Stimulated activated CD4-positive, alpha-beta T cell treated with anti-CD3 and anti-CD28 coated beads, Interleukin-1b, Interleukin-23, amount 100 ng/mL, for 4 hours (primary cell): ENCODE data around the gene PNKP.

Experiments used
- DNase-seq, 2 donors: peaks; one replicate each; pipeline ENCODE4 v3.0.0-alpha.2; 2020; ENCODE audit warnings: low read depth in 2 of 2

PNKP gene

DNA sequence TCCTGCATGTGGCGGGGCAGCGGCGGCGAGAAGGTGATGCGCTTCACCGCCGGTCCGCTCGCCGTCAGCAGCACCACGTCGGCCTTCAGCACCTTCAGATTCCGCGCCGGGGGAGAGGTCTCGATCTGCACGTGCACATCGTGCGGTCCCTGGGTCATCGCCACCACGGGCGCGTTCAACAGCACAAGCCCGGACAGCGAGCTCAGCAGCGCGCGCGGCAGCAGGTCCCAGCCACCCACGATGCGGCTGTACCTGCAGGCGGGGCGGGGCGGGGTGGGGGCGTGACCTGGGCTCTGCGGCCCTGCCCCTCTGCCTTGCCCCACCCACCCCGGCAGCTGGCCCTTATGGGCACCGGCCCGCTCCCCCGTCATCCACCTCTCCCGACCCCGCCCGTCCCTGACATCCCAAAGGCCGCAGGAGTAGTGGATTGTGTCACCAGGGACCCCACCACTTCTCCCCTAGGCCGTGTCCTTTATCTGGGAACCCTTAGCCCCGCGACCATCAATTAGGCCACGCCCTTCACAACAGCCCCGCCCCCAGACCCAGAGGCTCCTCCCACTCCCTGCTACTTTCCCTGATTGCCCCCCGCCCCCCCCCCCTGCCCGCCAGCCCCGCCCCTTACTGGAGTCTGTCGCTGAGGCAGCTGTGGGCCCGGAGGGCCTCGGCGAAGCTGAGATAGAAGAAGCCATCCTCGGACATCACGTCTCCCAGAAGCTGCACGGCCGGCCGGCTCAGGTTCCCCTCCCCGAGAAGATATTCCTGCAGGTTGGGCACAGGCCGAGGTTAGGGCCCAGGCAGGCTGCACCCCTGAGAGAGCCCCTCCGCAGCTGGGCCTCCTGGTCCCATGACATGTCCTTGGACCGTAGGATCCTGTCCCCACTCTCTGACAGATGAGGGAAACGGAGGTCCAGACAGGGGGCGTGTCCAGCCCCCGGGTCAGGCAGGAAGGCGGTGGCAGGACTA, 23.3 kb upstream of the PNKP start:
- peak; percentile 62 to 67 for DNase-seq

DNA sequence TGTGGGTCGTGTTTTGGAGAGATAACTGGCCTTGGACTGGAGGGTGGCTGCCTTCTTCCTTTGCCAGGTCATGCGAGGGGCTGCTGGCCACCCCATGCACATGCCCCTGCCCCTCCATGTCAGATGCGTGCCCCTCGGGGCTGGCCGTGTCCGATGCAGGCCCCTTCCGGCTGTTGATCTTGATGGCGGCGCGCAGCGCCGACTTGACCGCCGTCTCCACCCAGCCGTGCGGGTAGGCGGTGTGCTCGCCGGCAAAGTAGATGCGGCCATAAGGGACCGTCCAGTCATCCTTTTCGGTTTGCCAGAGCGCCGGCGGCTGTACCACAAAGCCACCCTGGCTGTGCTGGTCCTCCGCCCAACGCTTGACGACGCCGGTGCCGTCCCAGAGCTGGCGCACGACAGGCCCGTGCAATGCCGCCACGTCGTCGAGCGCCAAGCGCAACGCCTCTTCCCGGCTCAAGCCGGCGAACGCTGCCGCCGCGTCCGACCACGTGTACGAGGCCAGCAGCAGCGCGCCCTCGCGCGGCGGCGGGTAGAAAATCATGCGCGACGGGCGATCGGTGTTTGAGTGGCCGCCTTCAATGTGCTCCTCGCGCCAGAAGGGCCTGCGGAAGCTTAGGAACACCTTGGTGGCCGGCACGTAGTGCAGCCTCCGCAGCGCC, 22.4 kb upstream of the PNKP start:
- peak; percentile 58 to 69 for DNase-seq

DNA sequence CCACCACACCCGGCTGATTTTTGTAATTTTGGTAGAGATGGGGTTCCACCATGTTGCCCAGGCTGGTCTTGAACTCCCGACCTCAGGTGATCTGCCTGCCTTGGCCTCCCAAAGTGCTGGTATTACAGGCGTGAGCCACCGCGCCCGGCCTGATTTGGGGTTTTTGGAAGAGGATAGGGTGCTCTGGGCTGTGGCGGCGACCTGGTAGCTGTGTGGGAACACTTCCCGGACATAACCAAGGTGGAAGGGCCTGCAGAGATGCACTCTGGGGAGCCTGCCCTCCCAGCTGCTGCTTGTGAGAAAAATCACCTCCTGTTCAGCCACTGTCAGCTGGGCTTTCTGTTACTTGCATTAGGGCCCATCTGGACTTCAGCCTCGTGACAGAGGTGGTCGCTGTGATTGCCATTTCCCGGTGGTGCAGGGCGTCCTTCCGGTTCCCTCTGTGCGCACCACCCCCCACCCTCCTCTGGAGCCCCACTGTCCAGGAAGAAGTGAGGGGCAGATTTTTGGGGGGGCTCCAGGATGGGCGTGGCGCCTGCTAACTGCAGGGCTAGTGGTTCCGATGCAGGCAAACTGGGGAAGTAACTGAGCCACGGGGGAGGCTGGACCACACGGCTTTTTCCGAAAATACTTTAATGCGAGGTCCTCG, 21.8 kb upstream of the PNKP start:
- no peak for DNase-seq

DNA sequence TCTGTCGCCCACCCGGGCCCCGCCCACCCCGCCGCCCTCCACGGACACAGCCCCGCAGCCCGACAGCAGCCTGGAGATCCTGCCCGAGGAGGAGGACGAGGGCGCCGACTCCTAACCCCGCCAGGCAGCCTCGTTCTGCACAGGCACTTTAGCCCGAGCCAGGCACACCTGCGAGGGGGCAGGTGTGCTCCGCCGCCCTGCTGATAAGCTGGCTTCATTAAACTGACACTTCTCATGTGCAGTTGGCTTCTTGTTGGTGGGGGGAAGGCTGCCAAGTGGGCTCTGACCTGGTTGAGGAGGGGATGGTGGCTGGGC, 21.1 kb upstream of the PNKP start:
- no peak for DNase-seq

DNA sequence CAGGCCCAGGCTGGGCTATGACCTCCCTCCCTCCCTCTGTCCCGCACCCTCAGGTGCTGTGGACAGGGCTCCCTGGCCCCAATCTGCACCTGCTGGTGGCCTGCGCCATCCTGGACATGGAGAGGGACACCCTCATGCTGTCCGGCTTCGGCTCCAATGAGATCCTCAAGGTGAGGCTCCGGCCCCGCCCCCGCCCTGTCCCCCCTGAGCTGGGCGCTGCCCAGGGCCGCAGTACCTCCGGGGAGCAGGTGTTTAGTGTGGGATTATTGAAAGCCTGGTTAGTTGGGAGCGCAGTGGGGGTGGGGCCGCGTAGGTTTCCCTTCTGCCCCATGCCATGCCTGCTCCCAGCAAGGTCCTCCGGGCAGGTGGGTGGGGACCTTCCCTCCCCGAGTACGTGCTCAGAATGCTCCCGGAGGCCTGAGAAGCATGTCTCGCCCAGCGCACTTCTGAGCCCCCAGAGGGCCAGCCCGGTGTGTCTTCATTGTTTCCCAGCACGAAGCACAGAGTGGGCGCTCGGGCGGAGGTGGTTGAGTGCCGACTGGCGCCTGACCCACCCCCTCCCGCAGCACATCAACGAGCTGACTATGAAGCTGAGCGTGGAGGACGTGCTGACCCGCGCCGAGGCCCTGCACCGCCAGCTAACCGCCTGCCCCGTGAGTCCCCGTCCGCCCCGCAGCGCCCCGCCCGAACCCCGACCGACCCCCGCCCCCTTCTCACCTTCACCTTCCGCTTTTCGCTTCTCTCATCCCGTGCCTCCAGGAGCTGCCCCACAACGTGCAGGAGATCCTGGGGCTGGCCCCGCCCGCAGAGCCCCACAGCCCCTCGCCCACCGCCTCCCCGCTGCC, 20.5 kb upstream of the PNKP start:
- DNase-seq: no peak

DNA sequence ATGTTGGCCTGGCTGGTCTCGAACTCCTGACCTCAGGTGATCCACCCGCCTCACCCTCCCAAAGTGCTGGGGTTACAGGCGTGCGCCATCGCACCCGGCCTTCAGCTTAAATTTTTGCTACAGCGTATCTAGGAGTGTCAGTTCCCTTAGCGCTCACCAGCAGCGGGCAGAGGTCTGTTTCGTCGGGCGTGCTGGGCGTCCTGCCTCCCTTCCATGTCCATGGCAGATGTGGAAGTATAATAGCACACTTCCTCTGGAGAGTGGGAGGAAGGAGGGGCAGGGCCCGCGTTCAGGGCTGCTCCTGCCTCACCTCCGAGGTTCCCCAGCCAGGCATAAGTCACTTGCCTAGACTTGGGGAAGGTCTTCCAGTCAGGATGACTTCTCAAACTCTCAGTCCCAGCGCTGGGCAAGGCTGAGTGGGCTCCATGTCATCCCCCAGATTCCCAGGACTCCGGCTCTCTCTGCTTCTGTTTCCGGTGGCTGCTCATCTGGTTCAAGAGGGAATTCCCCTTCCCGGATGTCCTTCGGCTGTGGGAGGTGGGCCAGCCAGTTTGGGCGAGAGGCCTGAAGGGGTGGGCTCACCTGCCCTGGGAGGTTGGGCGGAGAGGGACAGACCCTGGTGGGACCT, 19.8 kb upstream of the PNKP start:
- DNase-seq: no peak

DNA sequence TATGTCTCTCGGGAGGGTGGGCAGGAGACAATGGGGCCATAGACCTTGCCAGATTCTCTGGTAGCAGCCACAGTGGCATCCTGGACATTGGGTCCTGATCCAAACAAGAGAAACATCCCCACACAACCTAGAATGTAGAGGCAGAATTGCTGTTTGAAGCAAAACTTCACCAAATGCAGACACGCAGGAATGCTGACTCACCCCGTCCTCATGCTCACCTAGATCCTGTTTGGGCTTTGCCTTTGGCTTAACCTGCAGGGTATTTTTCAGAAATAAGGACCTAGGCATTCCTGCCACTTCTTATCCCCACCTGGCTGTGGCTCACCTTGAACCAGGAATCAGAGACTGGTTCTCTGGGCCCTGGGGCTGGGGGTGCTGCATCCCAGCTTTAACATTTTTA, 17.4 kb upstream of the PNKP start:
- DNase-seq: no peak

DNA sequence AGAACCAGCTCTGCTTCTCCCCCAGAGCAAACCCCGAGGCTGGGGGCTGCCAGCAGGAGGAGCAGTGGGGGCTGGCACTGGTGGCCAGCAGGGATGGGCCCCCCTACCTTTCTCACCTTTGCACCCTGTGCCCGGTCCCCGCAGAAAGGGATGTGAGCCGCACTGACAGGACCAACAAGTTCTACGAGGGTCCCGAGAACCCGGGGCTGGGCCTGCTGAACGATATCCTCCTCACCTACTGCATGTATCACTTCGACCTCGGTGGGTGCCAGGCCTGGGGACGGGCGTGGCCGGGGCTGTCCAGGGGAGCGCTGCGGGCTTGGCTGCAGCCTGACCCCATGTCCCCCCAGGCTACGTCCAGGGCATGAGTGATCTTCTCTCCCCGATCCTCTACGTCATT, 16.7 kb upstream of the PNKP start:
- no peak for DNase-seq

DNA sequence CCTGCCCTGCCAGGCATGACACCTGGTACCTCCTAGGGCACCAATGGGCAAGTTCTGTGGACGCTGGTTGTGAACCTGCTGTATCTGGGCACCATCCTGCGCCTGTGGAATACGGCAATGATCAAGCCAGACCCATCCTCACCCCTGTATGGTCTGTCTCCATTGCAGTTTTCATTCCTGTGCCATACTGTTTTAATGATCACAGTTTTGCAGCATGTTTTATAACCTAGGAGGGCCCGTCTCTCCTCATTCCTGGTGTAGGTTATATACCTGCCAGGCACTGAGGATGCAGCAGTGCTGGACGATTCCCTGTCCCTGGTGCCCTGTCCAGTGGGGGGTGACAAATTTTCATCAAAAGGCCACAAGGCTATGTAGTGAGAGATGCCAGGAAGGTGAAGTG, 15.7 kb upstream of the PNKP start:
- DNase-seq: no peak

DNA sequence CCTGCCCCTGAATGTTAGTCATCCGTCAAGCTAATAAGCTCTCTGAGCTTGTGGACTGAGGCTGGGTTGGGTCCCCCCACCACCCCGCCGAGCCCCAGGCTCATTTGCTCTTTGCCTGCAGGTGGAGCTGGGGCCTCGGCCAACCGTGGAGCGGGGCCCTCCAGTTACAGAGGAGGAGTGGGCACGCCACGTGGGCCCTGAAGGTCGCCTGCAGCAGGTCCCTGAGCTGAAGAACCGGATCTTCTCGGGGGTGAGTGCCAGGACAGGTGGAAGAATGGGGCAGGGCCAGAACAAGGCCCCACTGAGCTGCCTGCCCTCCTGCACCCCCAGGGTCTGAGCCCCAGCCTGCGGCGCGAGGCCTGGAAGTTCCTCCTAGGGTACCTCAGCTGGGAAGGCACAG, 15.3 kb upstream of the PNKP start:
- no peak for DNase-seq

DNA sequence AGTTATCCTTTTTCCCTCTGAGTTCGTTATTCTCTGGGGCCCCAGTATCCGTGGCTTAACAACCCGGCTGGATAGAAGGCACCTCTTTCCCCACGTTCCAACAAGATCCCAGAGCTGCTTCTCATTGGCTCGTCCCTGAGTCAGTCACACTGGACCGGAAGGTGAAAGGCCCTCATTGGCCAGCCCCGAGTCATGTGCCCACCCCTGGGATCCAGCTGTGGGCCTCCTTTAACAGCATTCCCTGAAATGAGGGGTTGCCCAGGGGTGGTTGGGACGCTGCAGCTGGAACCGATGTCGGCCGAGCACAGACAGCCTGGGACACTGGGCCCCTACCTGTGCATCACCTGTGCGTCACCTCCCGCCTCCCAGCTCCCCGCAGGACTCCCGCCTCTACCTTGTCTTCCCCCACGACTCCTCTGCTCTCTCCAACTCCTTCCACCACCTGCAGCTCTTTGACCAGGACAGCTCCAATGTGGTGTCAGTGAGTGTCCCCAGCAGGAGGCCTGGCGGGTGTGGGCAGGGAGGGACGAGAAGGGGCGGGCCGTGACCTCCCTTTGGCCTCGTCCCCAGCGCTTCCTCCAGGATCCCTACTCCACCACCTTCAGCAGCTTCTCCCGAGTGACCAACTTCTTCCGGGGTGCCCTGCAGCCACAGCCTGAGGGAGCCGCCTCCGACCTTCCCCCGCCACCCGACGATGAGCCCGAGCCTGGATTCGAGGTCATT, 14.5 kb upstream of the PNKP start:
- DNase-seq: no peak

DNA sequence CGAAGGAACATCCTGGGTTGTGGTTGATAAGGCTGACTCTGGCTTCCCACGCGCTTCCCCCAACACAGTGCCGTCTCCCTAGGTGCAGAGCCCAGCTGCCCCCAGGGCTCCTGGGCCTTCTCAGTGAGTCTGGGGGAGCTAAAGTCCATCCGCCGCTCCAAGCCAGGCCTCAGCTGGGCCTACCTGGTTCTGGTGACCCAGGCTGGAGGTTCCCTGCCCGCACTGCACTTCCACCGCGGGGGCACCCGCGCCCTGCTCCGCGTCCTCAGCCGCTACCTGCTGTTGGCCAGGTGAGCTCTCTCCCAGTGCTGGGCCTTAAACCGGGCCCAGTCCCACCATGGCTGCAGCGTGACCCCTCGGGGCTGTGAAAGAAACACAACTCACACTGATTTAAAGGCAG, 13.8 kb upstream of the PNKP start:
- DNase-seq: no peak

DNA sequence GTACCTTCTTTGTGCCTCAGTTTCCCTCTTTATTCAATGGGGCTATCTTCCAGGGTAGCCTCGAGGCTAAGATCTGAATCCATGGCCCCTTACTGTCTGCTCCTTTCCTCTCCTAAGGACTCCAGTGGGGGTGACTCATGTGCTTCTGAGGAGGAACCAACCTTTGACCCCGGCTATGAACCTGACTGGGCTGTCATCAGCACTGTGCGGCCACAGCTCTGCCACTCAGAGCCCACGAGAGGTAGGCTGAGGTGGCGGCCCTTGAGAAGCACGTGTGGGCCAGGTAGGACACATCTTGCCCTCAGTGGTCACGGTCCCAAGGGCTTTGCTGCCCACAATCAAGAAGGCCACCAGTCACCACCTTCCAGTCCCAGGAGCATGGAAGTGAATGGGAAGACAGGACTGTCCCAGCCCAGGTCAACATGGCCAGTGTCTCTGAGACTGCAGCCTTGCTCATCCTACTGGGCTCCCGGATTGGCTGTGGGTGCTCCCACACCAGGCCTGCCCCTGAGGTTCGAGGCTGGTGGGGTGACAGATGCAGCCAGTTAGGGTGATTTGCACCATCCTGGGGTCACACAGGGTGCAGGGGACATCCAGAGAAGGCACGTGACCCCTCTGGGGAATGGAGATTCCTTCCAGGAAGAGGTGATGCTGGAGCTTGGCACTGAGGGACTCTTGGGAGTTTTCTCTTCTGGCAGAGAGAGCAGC, 12.9 kb upstream of the PNKP start:
- no peak for DNase-seq

DNA sequence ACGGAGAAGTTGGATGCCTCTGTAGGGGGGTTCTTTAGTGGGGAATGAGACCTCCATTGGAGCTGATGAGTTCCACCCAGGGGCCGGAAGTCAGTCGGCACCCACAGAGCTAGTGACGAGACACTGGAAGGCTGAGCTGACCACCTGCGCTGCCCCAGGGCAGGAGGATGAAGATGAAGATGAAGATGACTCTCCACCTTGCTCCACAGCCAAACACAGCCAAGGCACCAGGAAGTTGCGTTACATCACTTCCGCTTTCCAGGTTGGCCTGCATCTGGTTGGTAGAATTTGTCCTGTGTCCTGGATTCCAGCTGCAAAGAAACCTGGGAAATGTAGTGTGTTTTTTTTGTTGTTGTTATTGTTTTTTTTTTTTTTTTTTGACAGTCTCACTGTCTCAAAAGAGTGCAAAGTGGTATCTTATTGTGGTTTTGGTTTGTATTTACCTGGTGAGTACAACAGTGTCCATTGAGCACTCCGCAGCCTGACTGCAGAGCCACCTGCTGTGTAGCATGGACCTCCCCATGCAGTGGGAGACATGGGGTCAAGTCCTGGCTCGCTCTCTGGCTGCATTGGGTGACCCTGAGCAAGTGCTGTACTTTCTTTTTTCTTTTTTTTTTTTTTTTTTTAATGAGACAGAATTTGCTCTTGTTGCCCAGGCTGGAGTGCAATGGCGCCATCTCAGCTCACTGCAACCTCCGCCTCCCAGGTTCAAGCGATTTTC, 12.0 kb upstream of the PNKP start:
- no peak for DNase-seq

DNA sequence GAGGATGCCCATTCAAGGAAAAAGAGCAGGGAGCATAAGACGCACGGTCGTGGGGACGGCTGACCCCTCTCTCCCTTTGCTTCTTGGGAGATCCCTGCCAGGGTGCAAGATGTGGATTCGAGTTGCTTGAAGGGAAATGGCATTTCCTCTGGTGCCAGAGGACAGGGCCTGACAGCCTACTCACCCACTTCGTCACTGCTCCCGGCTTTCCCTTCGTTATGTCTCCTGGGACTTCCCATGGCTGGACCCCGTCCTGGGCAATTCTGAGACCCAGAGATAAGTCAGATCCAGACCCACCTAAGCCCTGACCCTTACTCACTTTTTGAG, 11.3 kb upstream of the PNKP start:
- DNase-seq: no peak

DNA sequence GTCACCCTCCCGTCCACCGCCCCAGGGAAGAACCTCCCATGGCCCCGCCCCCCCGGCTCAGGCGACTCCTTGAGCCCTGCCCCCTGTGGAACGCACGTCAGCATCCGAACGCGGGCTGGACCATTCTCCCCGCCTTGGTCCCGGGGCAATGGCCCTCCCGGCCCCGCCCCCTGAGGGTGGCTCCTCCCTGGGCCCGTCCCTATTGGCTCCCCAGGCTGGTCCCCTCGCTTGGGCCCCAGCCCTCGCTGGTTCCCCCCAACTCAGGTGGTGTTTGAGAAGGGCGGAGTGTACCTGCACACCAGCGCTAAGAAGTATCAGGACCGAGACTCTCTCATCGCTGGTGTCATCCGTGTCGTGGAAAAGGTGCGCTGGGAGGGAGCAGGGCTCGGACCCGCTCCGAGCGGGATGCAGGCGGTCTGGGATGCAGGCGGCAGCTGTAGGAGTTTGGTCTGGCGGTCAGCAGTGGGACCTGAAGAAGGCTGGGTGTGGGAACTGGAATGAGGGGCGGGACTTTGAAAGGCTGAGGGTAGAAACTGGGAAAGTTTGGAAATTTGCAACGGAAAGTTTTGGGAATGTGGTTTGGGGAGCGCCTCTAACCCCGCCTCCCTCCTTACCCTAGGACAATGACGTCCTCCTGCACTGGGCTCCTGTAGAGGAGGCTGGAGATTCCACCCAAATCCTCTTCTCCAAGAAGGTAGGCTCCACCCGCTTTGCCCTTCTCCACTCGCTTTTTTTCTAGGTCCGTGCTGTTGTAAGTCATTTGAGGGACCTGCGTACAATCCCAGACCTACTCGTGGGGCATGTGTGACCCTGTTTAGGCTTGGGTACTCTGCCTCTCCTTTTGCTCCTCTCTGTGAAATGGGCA, 10.7 kb upstream of the PNKP start:
- peak; percentile 94 to 99 for DNase-seq

DNA sequence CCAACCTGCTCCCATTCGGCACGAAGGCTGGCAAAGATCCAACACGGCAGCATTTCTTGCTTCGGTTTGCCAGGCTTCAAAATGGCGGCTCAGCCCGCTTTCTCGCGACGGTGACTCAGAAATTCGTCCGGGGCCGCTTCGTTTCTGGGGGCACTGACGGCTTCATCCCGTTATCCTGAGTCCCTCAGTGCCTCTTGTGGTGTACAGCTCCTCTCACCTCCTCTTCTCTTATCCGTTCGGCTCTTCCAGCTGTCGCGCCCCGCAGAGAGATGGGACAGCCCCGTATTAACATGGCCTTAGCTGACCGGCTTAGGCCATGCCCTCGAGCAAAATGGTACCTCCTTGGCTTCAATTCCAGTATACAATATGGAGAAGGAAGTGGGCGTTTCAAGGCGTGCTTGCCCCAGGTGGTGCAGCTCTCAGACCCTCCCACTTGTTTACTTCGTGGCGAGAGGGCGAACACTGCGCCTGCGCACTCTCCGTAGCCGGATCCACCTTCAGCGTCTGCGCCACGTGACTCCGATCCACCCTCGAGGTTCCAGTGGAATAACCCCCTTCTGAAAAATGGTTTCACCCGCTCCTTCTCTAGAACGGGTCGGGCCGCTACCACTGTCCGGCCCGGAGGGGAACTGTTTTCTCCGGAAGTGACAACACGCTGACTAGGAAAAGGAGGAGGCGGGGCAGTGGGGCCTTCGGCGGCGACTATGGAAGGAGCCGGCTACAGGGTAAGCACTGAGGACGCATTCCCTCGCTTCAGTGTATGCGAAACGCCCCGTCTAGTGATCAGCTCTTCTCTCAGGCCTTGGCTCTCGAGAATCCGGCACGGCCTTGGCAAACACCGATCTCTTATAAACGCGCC, 9.9 kb upstream of the PNKP start, which contains the start of the genes AKT1S1 and TBC1D17:
AKT1S1 (minus strand) TSS at position 336 of the 859 bp plus-strand sequence. CDS start 4,060 bp downstream, outside the sequence.
TBC1D17 (plus strand) TSS at position 683 of the 859 bp plus-strand sequence; CDS start at position 705, 22 bp downstream.
- DNase-seq: peak; percentile 92 to 97
